OCI-LY7 (cell line): ENCODE measurements around the gene NTMT1. TPM values are rescaled to one million over a fixed set of nuclear protein-coding genes. Genes with fewer than 3 reads are reported as not detected.

Experiments used
- BruUV-seq: library from RNA; stranded (reverse); fragments of 400-500 nt; replicated peaks from 2 replicates; lab custom pipeline; 2021; lab: Mats Ljungman, UMichigan
- CTCF ChIA-PET: fragments of 300-600 bp; sonication (Branson Sonifier 250); formaldehyde crosslinking; loops from one replicate; lab custom pipeline; 2022; ENCODE audit warnings: antibody characterized with exemption; ENCODE audit not compliant: unreplicated experiment; lab: Charles Lee
- POLR2A ChIA-PET: fragments of 300-600 bp; sonication (Branson Sonifier 250); formaldehyde crosslinking; loops from one replicate; lab custom pipeline; 2022; ENCODE audit warnings: antibody characterized with exemption; lab: Charles Lee
- DNase-seq: peaks from one replicate; pipeline ENCODE4 v3.0.0-alpha.2; 2015; ENCODE audit warnings: low spot score
- H2AFZ ChIP-seq: fragments of 200-600 bp; sonication (generic), shearing (Covaris generic); 2 replicates; pipeline ENCODE4 v1.6.1; 2014; ENCODE audit warnings: mild to moderate bottlenecking, antibody characterized with exemption, low read length, moderate library complexity
- H3K27ac ChIP-seq: fragments of 200-600 bp; sonication (generic); 2 replicates; pipeline ENCODE4 v1.5.1; 2014; ENCODE audit warnings: mixed run types, low read depth, mild to moderate bottlenecking, moderate library complexity, low read length, inconsistent platforms; ENCODE audit not compliant: poor library complexity, severe bottlenecking
- H3K36me3 ChIP-seq: fragments of 200-600 bp; sonication (generic); 2 replicates; pipeline ENCODE4 v1.6.1; 2014; ENCODE audit warnings: mild to moderate bottlenecking, antibody characterized with exemption, low read length, moderate library complexity, mixed read lengths; ENCODE audit not compliant: insufficient read depth
- H3K4me1 ChIP-seq: fragments of 200-600 bp; sonication (generic); 2 replicates; pipeline ENCODE4 v1.5.1; 2014; ENCODE audit warnings: mild to moderate bottlenecking, low read length; ENCODE audit not compliant: insufficient read depth, poor library complexity, severe bottlenecking
- H3K4me2 ChIP-seq: fragments of 200-600 bp; sonication (generic); 2 replicates; pipeline ENCODE4 v1.6.1; 2014; ENCODE audit warnings: mild to moderate bottlenecking, low read length
- H3K4me3 ChIP-seq: fragments of 200-600 bp; sonication (generic); 2 replicates; pipeline ENCODE4 v1.5.1; 2014; ENCODE audit warnings: mild to moderate bottlenecking, low read depth, low read length; ENCODE audit not compliant: poor library complexity, severe bottlenecking
- H3K79me2 ChIP-seq: fragments of 200-600 bp; sonication (generic); 2 replicates; pipeline ENCODE4 v1.6.1; 2016; ENCODE audit warnings: low read depth, mild to moderate bottlenecking, low read length, moderate library complexity, mixed read lengths; ENCODE audit not compliant: insufficient read depth
- H3K9me2 ChIP-seq: fragments of 200-600 bp; sonication (generic); 2 replicates; pipeline ENCODE4 v1.6.1; 2016; ENCODE audit warnings: mild to moderate bottlenecking, low read length, mixed read lengths; ENCODE audit not compliant: insufficient read depth
- H3K9me3 ChIP-seq: fragments of 200-600 bp; sonication (generic); 2 replicates; pipeline ENCODE4 v1.6.1; 2014; ENCODE audit warnings: mild to moderate bottlenecking, mixed run types, low read length, mixed read lengths
- H4K20me1 ChIP-seq: fragments of 200-600 bp; sonication (generic); 2 replicates; pipeline ENCODE4 v1.6.1; 2014; ENCODE audit warnings: mild to moderate bottlenecking, antibody characterized with exemption, low read length, moderate library complexity, mixed read lengths; ENCODE audit not compliant: insufficient read depth
- CTCF ChIP-seq: fragments of 200-600 bp; sonication (generic); conservative IDR thresholded peaks from 2 replicates; pipeline ENCODE4 v1.5.1; 2014; ENCODE audit warnings: mild to moderate bottlenecking, antibody characterized with exemption, low read length, moderate library complexity, mixed read lengths
- EZH2phosphoT487 ChIP-seq: fragments of 200-600 bp; sonication (generic); IDR thresholded peaks from 2 replicates; pipeline ENCODE4 v1.6.1; 2018; ENCODE audit warnings: low read depth, borderline replicate concordance, mild to moderate bottlenecking, mixed run types, antibody characterized with exemption, low read length, moderate library complexity, mixed read lengths
- intact Hi-C: fragments of 100-400 bp; cut with micrococcal nuclease; formaldehyde crosslinking; loops from one replicate; pipeline ENCODE4 v1.10.0; 2022; ENCODE audit not compliant: unreplicated experiment
- total RNA-seq, 2 experiments: library from RNA; depleted of rRNA in 1 of 2; stranded (reverse); fragments of >200 nt in 1 of 2; shearing (Covaris generic) in 1 of 2; gene quantifications; 2 replicates each; pipeline ENCODE4 v1.2.3, GENCODE V29; 2014 to 2022

NTMT1 gene
- total RNA-seq, 2 experiments from 2014 or later, result 46.6 to 59.8 TPM

- DNase-seq, result no peak
- intact Hi-C loops, result no loop called here
Observed at GRCh38 chr9:129631674-129632129, 5.7 kb downstream of the NTMT1 start.

GRCh38 chr9:129632460-129632859 lies 6.5 kb downstream of the NTMT1 start:
- Histone ChIP-seq H3K4me3 (no peak overlapping the region), H3K4me1 (peaks cover 22% of the 10 kb centered on the region), H4K20me1 (peaks cover 39% of the 10 kb centered on the region), H3K36me3 (peaks cover 96% of the 10 kb centered on the region), H3K9me3 (no peaks in the 10 kb centered on the region), H3K79me2 (peaks cover 63% of the 10 kb centered on the region), H3K27ac (no peak overlapping the region), H3K9me2 (no peaks in the 10 kb centered on the region), H2AFZ (no peak overlapping the region), H3K4me2 (no peak overlapping the region)
- no TSS peak for BruUV-seq
- DNase-seq, result no peak
- CTCF ChIA-PET, result no interaction called here
- intact Hi-C loops, result no loop called here
- POLR2A ChIA-PET, result no interaction called here
- TF ChIP-seq CTCF, result no peak
- TF ChIP-seq EZH2phosphoT487, result no peak

More at GRCh38 chr9:129631674-129632129, 5.7 kb downstream of the NTMT1 start:
- BruUV-seq, result no TSS peak
- H3K27ac ChIP-seq, result no peak overlapping the region
- ChIA-PET CTCF (no interaction called here), POLR2A (no interaction called here)
- peaks cover 25% of the 10 kb centered on the region for H3K4me1 ChIP-seq
- H2AFZ ChIP-seq, result no peak overlapping the region
- no peak overlapping the region for H3K4me2 ChIP-seq
- peaks cover 92% of the 10 kb centered on the region for H3K36me3 ChIP-seq
- peaks cover 44% of the 10 kb centered on the region for H4K20me1 ChIP-seq
- no peaks in the 10 kb centered on the region for H3K9me3 ChIP-seq
- no peak overlapping the region for H3K4me3 ChIP-seq
- H3K9me2 ChIP-seq, result no peaks in the 10 kb centered on the region
- H3K79me2 ChIP-seq, result peaks cover 71% of the 10 kb centered on the region
- TF ChIP-seq CTCF (no peak), EZH2phosphoT487 (no peak)

- BruUV-seq, result no TSS peak
- CTCF ChIA-PET, result no interaction called here
- no peak overlapping the region for H3K27ac ChIP-seq
- DNase-seq, result no peak
- H3K4me1 ChIP-seq, result peaks cover 14% of the 10 kb centered on the region
- H3K9me3 ChIP-seq, result no peaks in the 10 kb centered on the region
- no peak overlapping the region for H2AFZ ChIP-seq
- no peak for TF ChIP-seq EZH2phosphoT487
- TF ChIP-seq CTCF, result no peak
- H3K79me2 ChIP-seq, result peaks cover 55% of the 10 kb centered on the region
- peaks cover 31% of the 10 kb centered on the region for H4K20me1 ChIP-seq
- H3K4me2 ChIP-seq, result no peak overlapping the region
- intact Hi-C loops, result no loop called here
- H3K9me2 ChIP-seq, result no peaks in the 10 kb centered on the region
- H3K36me3 ChIP-seq, result peaks cover 96% of the 10 kb centered on the region
- no peak overlapping the region for H3K4me3 ChIP-seq
- POLR2A ChIA-PET, result no interaction called here
Observed at GRCh38 chr9:129633207-129633606, 7.2 kb downstream of the NTMT1 start.
